HepG2 (cell line): ENCODE data around the gene ATXN2. TPM values are rescaled to one million over a fixed set of nuclear protein-coding genes. Genes with fewer than 3 reads are reported as not detected.

Source experiments
- ATAC-seq: fragments of 200-7000 bp; cut with Tn5 transposase; 3 replicates; pipeline ENCODE4 v1.9.1; 2020; ENCODE audit warnings: mild to moderate bottlenecking, moderate library complexity
- BruUV-seq: library from RNA; stranded (reverse); fragments of 400-500 nt; replicated peaks from 2 replicates; lab custom pipeline; 2021; lab: Mats Ljungman, UMichigan
- CTCF ChIA-PET: fragments of 300-600 bp; formaldehyde crosslinking; extraction: SDS; loops from one replicate; lab custom pipeline; 2021; ENCODE audit warnings: low total read pairs, inconsistent platforms, low intra/inter-chr PET ratio; lab: Yijun Ruan, JAX
- POLR2A ChIA-PET: fragments of 350-600 bp; sonication (Branson Sonifier 250); formaldehyde crosslinking; loops from one replicate; lab custom pipeline; 2020; ENCODE audit warnings: antibody characterized with exemption, inconsistent platforms; lab: Yijun Ruan, JAX
- DNase-seq: peaks from one replicate; pipeline ENCODE4 v3.0.0-alpha.2; 2015; ENCODE audit warnings: low spot score
- FAIRE-seq: peaks from 3 replicates; lab custom pipeline; 2011; peaks lifted over from hg19 to GRCh38; lab: Jason Lieb, UNC
- H2AFZ ChIP-seq: one replicate; pipeline ENCODE4 v1.6.1; 2011; ENCODE audit warnings: low read length, inconsistent platforms
- H3K27ac ChIP-seq: fragments of 300-600 bp; 3 replicates; pipeline ENCODE4 v1.8.0; 2011; ENCODE audit warnings: mixed run types, mild to moderate bottlenecking, mixed read lengths, low read length, inconsistent platforms; ENCODE audit not compliant: insufficient read depth; ENCODE audit errors: extremely low read length
- H3K27me3 ChIP-seq, 2 experiments: fragments of 200-600 bp in 1 of 2; 2 replicates in 1 of 2; 3 replicates in 1 of 2; pipeline versions ENCODE4 v1.6.0 to v1.8.0; 2011; ENCODE audit warnings: low read length in 2 of 2, mild to moderate bottlenecking in 2 of 2, moderate library complexity in 2 of 2, inconsistent platforms in 1 of 2; ENCODE audit not compliant: insufficient read depth in 2 of 2, control insufficient read depth in 1 of 2
- H3K36me3 ChIP-seq, 2 experiments: fragments of 200-600 bp in 1 of 2; replicated peaks in 1 of 2; 2 replicates in 1 of 2; 3 replicates in 1 of 2; pipeline versions ENCODE4 v1.5.1 to v1.8.0; 2011; ENCODE audit warnings: low read length in 2 of 2, inconsistent platforms in 1 of 2; ENCODE audit not compliant: insufficient read depth in 2 of 2, control insufficient read depth in 1 of 2
- H3K4me1 ChIP-seq: 2 replicates; pipeline ENCODE4 v1.5.1; 2012; ENCODE audit warnings: low read length, inconsistent platforms; ENCODE audit not compliant: insufficient read depth
- H3K4me2 ChIP-seq: 2 replicates; pipeline ENCODE4 v1.6.0; 2011; ENCODE audit warnings: low read depth, low read length, inconsistent platforms
- H3K4me3 ChIP-seq, 3 experiments: fragments of 200-600 bp in 1 of 3; sonication (generic), shearing (Covaris generic) in 1 of 3; replicated peaks in 1 of 3; 2 replicates each; pipeline ENCODE4 v1.5.1; 2011 to 2016; ENCODE audit warnings: low read length in 3 of 3, inconsistent platforms in 2 of 3, low read depth in 2 of 3, mild to moderate bottlenecking in 2 of 3, control low read depth in 1 of 3, mixed read lengths in 1 of 3; ENCODE audit not compliant: insufficient read depth in 1 of 3
- H3K79me2 ChIP-seq: one replicate; pipeline ENCODE4 v1.6.1; 2011; ENCODE audit warnings: low read length, inconsistent platforms; ENCODE audit not compliant: insufficient read depth
- H3K9ac ChIP-seq: 2 replicates; pipeline ENCODE4 v1.6.0; 2011; ENCODE audit warnings: mild to moderate bottlenecking, low read depth, low read length, inconsistent platforms; ENCODE audit not compliant: insufficient read depth
- H3K9me3 ChIP-seq: 2 replicates; pipeline ENCODE4 v1.5.1; 2012; ENCODE audit warnings: mild to moderate bottlenecking, low read length
- H4K20me1 ChIP-seq: 2 replicates; pipeline ENCODE4 v1.6.0; 2011; ENCODE audit warnings: inconsistent platforms, mild to moderate bottlenecking, low read length, moderate library complexity; ENCODE audit not compliant: insufficient read depth
- DBP ChIP-seq: sonication (generic); formaldehyde crosslinking; IDR thresholded peaks from 2 replicates; pipeline ENCODE4 v1.4.0; 2020; ENCODE audit warnings: missing genetic modification reagents; ENCODE audit errors: not compliant biosample characterization
- FOXJ3 ChIP-seq: sonication (generic); formaldehyde crosslinking; IDR thresholded peaks from 2 replicates; pipeline ENCODE4 v1.4.0; 2020; ENCODE audit warnings: missing genetic modification reagents, mild to moderate bottlenecking, borderline replicate concordance
- HMG20B ChIP-seq: conservative IDR thresholded peaks from 2 replicates; pipeline ENCODE4 v1.6.1; 2016; ENCODE audit warnings: missing genetic modification reagents, missing compliant biosample characterization
- POLR2A ChIP-seq, 2 experiments: IDR thresholded peaks; 2 replicates each; pipeline ENCODE4 v1.6.1; 2011; ENCODE audit warnings: low read depth in 2 of 2, low read length in 2 of 2, mild to moderate bottlenecking in 1 of 2, moderate library complexity in 1 of 2; ENCODE audit not compliant: insufficient read depth in 1 of 2
- RBM22 ChIP-seq: fragments of 200-400 bp; formaldehyde crosslinking; optimal IDR thresholded peaks from 2 replicates; pipeline ENCODE3; 2017; ENCODE audit warnings: mild to moderate bottlenecking, low read length, moderate library complexity
- SIX1 ChIP-seq: sonication (generic); formaldehyde crosslinking; IDR thresholded peaks from 2 replicates; pipeline ENCODE4 v1.4.0; 2020; ENCODE audit warnings: missing genetic modification reagents, borderline replicate concordance
- SP2 ChIP-seq: sonication (generic); formaldehyde crosslinking; IDR thresholded peaks from 2 replicates; pipeline ENCODE4 v1.5.1; 2020; ENCODE audit warnings: mild to moderate bottlenecking, missing genetic modification reagents
- ZNF160 ChIP-seq: sonication (generic); formaldehyde crosslinking; IDR thresholded peaks from 2 replicates; pipeline ENCODE4 v1.8.0; 2022; ENCODE audit warnings: mild to moderate bottlenecking, inconsistent platforms, missing genetic modification reagents
- WGBS: methylation state at CpG from one replicate; pipeline ENCODE4 v1.1.6; 2017; ENCODE audit warnings: low lambda C conversion rate; 5-methylcytosine and 5-hydroxymethylcytosine counted together
- in situ Hi-C: cut with HindIII; loops from 2 replicates; pipeline ENCODE4 v1.10.0; 2017; ENCODE audit warnings: low pct_unique_long_range_greater_than_20kb; ENCODE audit not compliant: extremely low pct_ligation_motif_present
- intact Hi-C: fragments of 100-400 bp; cut with micrococcal nuclease; formaldehyde crosslinking; loops from one replicate; pipeline ENCODE4 v1.10.0; 2022; ENCODE audit not compliant: unreplicated experiment
- polyA plus RNA-seq, 8 experiments: library from polyadenylated mRNA; depleted of rRNA in 3 of 8; stranded (reverse) in 7 of 8; unstranded in 1 of 8; fragments of >200 nt; fragmentation: Illumina TruSeq in 4 of 8; extraction: Trizol in 4 of 8; gene quantifications; 2 replicates each; pipeline versions ENCODE4 v1.2.1 to v1.2.3, GENCODE V29; 2011 to 2016; ENCODE audit warnings: low read depth in 4 of 8, missing spikeins in 1 of 8, mixed read lengths in 1 of 8; ENCODE audit not compliant: insufficient read depth in 1 of 8
- total RNA-seq, 5 experiments: library from RNA; depleted of rRNA; stranded (reverse); fragments of >200 nt; fragmentation: Illumina TruSeq; extraction: Trizol; gene quantifications; 2 replicates each; pipeline ENCODE4 v1.2.3, GENCODE V29; 2016; ENCODE audit warnings: low read depth in 1 of 5
- TF ChIP-seq, protein P1 (sequence below): sonication (generic); formaldehyde crosslinking; IDR thresholded peaks from 2 replicates; pipeline ENCODE4 v1.4.0; 2020; ENCODE audit warnings: missing genetic modification reagents

The ATXN2 gene
- total and polyA plus RNA-seq, 2 of the 13 experiments (the other 11 are each of a cell fraction or from before 2014, with no cell fraction given): 18.1 to 27.1 TPM

DNA sequence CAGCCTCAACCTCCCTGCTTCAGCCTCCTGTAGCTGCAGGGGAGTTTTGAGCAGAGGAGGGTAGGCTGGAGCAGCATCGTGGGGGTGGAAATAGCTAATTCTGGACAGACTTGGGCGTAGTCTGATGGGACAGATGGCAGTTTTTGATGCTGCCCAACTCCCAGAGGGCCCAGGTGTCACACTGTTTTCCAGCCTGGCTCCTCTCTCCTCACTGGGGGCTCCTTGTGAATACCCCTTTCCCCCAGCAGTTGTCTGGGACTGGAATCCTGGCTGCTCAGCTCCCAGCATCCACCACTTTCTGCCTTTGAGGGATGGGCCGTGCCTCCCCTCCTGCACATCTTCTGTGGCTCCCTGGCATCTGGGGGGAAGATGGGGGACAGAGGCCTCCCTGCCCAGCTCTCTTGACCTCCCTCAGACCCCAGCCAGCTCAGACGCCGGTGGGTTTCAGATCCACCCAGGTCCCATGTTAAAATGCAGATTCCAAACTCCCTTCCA, 159.4 kb downstream of the ATXN2 start:
- H3K4me3 ChIP-seq: no peak overlapping the region
- intact Hi-C loops (no loop called here), in situ Hi-C loops (no loop called here)
- DNase-seq (no peak), FAIRE-seq (no peak), ATAC-seq (no peak)
- H3K36me3 ChIP-seq: peaks cover 13 to 45% of the 10 kb centered on the region in 2 experiments; a peak in 4 of 5 replicates
- BruUV-seq: no TSS peak
- 93% methylated on average over 4 of the region's 5 CpGs for WGBS
- no peak overlapping the region for H2AFZ ChIP-seq
- H3K27me3 ChIP-seq: no peaks in the 10 kb centered on the region; a peak in 1 of 5 replicates
- no peaks in the 10 kb centered on the region for H3K79me2 ChIP-seq
- CTCF ChIA-PET: no interaction called here
- H3K4me1 ChIP-seq: no peaks in the 10 kb centered on the region
- no peak overlapping the region for H3K4me2 ChIP-seq
- TF ChIP-seq RBM22 (peak; percentile 74), HMG20B (CRISPR knock-in tag) (no peak), DBP (CRISPR knock-in tag) (no peak), POLR2A (IDR thresholded peaks at IDR 0.05; ENCODE audit: insufficient read depth in 1 of 2, low read depth in 2 of 2, low read length in 2 of 2) (0 out of 4 replicates have a peak, but pooled peaks of 1 of the 2 experiments have one; percentile 12)
- 0 out of 2 replicates have a peak, but pooled peaks cover 8% of the 10 kb centered on the region for H4K20me1 ChIP-seq
- no peak overlapping the region for H3K9ac ChIP-seq
- H3K9me3 ChIP-seq: no peaks in the 10 kb centered on the region
- H3K27ac ChIP-seq: no peak overlapping the region
- POLR2A ChIA-PET: no interaction called here

DNA sequence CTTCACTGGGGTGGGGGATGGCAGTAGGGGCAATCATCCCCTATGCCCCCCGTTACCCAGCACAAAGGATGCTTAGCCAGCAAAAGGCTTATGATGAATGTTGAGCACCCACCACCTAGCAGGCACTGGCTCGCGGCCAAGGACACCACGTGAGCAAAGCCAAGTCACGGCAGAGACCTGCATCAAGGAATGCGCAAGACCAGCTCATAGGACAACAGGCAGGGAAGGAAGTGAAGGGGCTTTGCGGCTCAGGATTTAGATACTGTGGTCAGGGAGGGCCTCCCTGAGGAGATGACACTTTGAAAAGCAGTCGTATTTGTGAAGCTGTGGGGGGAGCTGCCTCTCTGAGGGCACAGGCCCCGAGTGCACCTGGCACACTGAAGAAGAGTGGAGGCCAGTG, 160.6 kb downstream of the ATXN2 start:
- Histone ChIP-seq H3K4me3 (no peak overlapping the region), H3K4me2 (no peak overlapping the region), H2AFZ (no peak overlapping the region), H4K20me1 (0 out of 2 replicates have a peak, but pooled peaks cover 8% of the 10 kb centered on the region), H3K79me2 (no peaks in the 10 kb centered on the region), H3K9me3 (no peaks in the 10 kb centered on the region), H3K4me1 (no peaks in the 10 kb centered on the region), H3K9ac (no peak overlapping the region), H3K27ac (no peak overlapping the region), H3K27me3 (no peaks in the 10 kb centered on the region; a peak in 1 of 5 replicates), H3K36me3 (peaks cover 12 to 40% of the 10 kb centered on the region in 2 experiments; a peak in 4 of 5 replicates)
- TF ChIP-seq SP2 (CRISPR knock-in tag): no peak
- TF ChIP-seq FOXJ3 (CRISPR knock-in tag): no peak
- TF ChIP-seq DBP (CRISPR knock-in tag): no peak
- TF ChIP-seq ZNF160 (CRISPR knock-in tag): no peak
- TF ChIP-seq SIX1 (CRISPR knock-in tag): no peak
- TF ChIP-seq RBM22: peak; percentile 91
- TF ChIP-seq, protein P1, sequence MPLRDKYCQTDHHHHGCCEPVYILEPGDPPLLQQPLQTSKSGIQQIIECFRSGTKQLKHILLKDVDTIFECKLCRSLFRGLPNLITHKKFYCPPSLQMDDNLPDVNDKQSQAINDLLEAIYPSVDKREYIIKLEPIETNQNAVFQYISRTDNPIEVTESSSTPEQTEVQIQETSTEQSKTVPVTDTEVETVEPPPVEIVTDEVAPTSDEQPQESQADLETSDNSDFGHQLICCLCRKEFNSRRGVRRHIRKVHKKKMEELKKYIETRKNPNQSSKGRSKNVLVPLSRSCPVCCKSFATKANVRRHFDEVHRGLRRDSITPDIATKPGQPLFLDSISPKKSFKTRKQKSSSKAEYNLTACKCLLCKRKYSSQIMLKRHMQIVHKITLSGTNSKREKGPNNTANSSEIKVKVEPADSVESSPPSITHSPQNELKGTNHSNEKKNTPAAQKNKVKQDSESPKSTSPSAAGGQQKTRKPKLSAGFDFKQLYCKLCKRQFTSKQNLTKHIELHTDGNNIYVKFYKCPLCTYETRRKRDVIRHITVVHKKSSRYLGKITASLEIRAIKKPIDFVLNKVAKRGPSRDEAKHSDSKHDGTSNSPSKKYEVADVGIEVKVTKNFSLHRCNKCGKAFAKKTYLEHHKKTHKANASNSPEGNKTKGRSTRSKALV (CRISPR knock-in tag): no peak
- no peak for FAIRE-seq
- no TSS peak for BruUV-seq
- DNase-seq: no peak
- in situ Hi-C loops: no loop called here
- intact Hi-C loops: no loop called here
- 94% methylated on average over 9 of the region's 9 CpGs for WGBS
- no peak for ATAC-seq
- CTCF ChIA-PET: no interaction called here
- POLR2A ChIA-PET: no interaction called here
